ENCODE measurements around the gene BAZ1B. TPM values are rescaled to one million over a fixed set of nuclear protein-coding genes. Genes with fewer than 3 reads are reported as not detected.
A peak's percentile ranks its signal among the peaks of the same experiment; 100 is the strongest.

BAZ1B gene
- total and polyA plus RNA-seq, 9 of the 15 experiments (the other 6 are each of a cell fraction or from before 2014, with no cell fraction given), result 15.0 to 134 (median 79.5) TPM

DNA sequence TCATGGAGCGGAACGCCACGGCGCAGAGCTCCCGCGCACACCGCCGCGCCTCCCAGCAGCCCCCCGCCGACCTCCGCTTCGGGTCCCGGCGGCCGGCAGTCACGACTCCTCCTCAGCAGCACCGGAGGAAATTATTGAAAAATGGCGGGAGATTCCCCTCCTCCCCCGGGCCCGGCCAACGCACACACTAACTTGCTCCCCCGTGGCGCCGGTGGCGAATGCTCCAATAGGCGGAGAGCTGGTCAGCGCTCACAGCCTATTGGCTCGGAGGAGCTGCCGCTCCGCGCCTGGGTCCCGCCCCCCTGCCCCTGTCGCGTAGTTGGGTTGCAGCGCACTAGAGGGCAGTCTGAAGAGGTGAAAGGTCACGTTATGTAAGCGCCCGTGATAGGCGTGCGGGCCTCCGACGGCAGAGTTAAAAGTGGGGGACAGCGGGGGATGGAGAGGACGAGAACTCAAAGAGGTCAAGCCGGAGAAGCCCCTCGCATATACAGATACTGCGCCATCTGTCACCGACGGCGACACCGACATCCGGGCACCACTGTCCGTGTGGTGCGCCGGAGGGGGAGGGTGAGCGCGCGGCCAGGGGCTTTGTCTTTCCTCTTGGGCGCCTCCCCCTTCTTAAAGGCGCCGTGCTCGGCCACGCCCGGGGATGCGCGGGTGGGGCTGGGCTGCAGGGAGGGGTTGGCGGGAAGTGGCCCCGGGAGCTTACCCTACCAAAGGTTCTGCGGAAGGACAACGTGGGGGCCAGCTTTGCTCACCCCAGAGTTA lies at the start of gene BAZ1B (continued):
- TF ChIP-seq, protein P1, sequence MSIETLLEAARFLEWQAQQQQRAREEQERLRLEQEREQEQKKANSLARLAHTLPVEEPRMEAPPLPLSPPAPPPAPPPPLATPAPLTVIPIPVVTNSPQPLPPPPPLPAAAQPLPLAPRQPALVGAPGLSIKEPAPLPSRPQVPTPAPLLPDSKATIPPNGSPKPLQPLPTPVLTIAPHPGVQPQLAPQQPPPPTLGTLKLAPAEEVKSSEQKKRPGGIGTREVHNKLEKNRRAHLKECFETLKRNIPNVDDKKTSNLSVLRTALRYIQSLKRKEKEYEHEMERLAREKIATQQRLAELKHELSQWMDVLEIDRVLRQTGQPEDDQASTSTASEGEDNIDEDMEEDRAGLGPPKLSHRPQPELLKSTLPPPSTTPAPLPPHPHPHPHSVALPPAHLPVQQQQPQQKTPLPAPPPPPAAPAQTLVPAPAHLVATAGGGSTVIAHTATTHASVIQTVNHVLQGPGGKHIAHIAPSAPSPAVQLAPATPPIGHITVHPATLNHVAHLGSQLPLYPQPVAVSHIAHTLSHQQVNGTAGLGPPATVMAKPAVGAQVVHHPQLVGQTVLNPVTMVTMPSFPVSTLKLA (conservative IDR thresholded peaks at IDR 0.05), result peak; percentile 93 to 96
- TF ChIP-seq STAT5B (CRISPR knock-in tag; IDR thresholded peaks at IDR 0.05), result no peak
- TF ChIP-seq, protein P2, sequence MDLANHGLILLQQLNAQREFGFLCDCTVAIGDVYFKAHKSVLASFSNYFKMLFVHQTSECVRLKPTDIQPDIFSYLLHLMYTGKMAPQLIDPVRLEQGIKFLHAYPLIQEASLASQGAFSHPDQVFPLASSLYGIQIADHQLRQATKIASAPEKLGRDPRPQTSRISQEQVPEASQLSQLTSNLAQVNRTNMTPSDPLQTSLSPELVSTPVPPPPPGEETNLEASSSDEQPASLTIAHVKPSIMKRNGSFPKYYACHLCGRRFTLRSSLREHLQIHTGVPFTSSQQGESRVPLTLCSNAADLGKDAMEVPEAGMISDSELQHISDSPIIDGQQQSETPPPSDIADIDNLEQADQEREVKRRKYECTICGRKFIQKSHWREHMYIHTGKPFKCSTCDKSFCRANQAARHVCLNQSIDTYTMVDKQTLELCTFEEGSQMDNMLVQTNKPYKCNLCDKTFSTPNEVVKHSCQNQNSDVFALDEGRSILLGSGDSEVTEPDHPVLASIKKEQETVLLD (IDR thresholded peaks at IDR 0.05), result peak; percentile 15; the same call in 1 of the 2 replicates
- TF ChIP-seq CHD1 (IDR thresholded peaks at IDR 0.05; ENCODE audit: low read length), result no peak
- TF ChIP-seq, protein P3, sequence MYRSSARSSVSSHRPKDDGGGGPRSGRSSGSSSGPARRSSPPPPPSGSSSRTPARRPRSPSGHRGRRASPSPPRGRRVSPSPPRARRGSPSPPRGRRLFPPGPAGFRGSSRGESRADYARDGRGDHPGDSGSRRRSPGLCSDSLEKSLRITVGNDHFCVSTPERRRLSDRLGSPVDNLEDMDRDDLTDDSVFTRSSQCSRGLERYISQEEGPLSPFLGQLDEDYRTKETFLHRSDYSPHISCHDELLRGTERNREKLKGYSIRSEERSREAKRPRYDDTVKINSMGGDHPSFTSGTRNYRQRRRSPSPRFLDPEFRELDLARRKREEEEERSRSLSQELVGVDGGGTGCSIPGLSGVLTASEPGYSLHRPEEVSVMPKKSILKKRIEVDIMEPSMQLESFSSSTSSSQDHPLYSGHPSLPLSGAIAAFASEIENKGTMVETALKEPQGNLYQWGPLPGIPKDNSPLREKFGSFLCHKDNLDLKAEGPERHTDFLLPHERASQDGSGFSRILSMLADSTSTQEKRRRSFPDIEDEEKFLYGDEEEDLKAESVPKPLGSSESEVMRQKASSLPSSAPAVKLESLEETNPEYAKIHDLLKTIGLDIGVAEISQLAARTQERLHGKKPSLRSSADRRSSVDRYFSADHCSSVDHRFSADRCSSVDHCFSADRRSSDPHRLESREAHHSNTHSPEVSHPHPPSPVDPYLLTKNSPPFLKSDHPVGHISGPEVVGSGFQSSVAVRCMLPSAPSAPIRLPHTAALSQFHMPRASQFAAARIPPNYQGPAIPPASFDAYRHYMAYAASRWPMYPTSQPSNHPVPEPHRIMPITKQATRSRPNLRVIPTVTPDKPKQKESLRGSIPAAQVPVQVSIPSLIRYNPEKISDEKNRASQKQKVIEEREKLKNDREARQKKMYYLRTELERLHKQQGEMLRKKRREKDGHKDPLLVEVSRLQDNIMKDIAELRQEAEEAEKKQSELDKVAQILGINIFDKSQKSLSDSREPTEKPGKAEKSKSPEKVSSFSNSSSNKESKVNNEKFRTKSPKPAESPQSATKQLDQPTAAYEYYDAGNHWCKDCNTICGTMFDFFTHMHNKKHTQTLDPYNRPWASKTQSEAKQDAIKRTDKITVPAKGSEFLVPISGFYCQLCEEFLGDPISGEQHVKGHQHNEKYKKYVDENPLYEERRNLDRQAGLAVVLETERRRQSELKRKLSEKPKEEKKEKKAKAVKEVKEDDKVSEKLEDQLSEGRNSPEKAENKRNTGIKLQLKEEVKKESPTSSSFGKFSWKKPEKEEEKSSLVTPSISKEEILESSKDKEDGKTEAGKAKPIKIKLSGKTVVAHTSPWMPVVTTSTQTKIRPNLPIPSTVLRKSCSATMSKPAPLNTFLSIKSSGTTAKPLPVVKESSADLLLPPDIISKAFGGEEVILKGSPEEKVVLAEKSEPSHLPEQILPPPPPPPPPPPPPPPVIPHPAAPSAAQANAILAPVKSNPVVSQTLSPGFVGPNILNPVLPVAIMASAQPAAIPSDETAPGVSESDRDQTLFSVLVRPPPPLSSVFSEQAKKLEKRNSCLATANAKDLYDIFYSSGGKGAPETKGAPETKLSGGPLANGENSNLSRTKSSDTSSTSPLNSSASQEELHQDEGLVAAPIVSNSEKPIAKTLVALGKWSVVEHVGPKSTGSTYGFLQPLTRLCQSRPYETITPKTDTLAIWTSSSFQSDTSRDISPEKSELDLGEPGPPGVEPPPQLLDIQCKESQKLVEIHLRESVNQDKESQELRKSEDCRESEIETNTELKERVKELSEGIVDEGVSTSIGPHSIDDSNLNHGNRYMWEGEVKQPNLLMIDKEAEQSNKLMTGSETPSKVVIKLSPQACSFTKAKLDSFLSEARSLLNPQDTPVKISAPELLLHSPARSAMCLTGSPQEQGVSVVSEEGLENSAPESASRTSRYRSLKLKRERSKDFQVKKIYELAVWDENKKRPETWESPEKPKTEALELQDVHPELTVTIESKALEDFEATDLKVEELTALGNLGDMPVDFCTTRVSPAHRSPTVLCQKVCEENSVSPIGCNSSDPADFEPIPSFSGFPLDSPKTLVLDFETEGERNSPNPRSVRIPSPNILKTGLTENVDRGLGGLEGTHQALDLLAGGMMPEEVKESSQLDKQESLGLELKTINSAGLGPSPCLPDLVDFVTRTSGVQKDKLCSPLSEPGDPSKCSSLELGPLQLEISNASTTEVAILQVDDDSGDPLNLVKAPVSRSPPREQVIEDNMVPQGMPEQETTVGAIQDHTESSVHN (IDR thresholded peaks at IDR 0.05; ENCODE audit: borderline replicate concordance in 1 of 2, low read depth in 1 of 2), result no peak
- TF ChIP-seq MTA1 (IDR thresholded peaks at IDR 0.05; ENCODE audit: borderline replicate concordance), result peak; percentile 94
- TF ChIP-seq, protein P4, sequence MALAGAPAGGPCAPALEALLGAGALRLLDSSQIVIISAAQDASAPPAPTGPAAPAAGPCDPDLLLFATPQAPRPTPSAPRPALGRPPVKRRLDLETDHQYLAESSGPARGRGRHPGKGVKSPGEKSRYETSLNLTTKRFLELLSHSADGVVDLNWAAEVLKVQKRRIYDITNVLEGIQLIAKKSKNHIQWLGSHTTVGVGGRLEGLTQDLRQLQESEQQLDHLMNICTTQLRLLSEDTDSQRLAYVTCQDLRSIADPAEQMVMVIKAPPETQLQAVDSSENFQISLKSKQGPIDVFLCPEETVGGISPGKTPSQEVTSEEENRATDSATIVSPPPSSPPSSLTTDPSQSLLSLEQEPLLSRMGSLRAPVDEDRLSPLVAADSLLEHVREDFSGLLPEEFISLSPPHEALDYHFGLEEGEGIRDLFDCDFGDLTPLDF (CRISPR knock-in tag; IDR thresholded peaks at IDR 0.05), result peak; percentile 96
- TF ChIP-seq, protein P5, sequence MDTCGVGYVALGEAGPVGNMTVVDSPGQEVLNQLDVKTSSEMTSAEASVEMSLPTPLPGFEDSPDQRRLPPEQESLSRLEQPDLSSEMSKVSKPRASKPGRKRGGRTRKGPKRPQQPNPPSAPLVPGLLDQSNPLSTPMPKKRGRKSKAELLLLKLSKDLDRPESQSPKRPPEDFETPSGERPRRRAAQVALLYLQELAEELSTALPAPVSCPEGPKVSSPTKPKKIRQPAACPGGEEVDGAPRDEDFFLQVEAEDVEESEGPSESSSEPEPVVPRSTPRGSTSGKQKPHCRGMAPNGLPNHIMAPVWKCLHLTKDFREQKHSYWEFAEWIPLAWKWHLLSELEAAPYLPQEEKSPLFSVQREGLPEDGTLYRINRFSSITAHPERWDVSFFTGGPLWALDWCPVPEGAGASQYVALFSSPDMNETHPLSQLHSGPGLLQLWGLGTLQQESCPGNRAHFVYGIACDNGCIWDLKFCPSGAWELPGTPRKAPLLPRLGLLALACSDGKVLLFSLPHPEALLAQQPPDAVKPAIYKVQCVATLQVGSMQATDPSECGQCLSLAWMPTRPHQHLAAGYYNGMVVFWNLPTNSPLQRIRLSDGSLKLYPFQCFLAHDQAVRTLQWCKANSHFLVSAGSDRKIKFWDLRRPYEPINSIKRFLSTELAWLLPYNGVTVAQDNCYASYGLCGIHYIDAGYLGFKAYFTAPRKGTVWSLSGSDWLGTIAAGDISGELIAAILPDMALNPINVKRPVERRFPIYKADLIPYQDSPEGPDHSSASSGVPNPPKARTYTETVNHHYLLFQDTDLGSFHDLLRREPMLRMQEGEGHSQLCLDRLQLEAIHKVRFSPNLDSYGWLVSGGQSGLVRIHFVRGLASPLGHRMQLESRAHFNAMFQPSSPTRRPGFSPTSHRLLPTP (IDR thresholded peaks at IDR 0.05; ENCODE audit: borderline replicate concordance, extremely low read depth, insufficient read length), result no peak
